KOPT-K1 (cell line): ENCODE data around the gene ABCB8.
A peak's percentile ranks its signal among the peaks of the same experiment; 100 is the strongest.
"Not testable (repeated sequence)": the region's sequence is repeated elsewhere in the genome, so short reads cannot be mapped to it uniquely, and the experiment has no call there.

Experiments
- H3K27ac ChIP-seq: fragments of 200-600 bp; sonication (generic); 2 replicates; pipeline ENCODE4 v1.5.1; 2016; ENCODE audit warnings: antibody characterized with exemption, mild to moderate bottlenecking, low read depth, low read length; ENCODE audit not compliant: poor library complexity, severe bottlenecking
- H3K36me3 ChIP-seq: fragments of 200-600 bp; sonication (generic); 2 replicates; pipeline ENCODE4 v1.5.1; 2017; ENCODE audit warnings: antibody characterized with exemption, mild to moderate bottlenecking, low read length, moderate library complexity; ENCODE audit not compliant: insufficient read depth
- H3K9me3 ChIP-seq: fragments of 200-600 bp; sonication (generic); 2 replicates; pipeline ENCODE4 v1.5.1; 2017; ENCODE audit warnings: antibody characterized with exemption, low read length, mild to moderate bottlenecking; ENCODE audit not compliant: insufficient read depth, poor library complexity, severe bottlenecking

ABCB8 gene

GRCh38 chr7:151007469-151007898 lies 20.8 kb upstream of the ABCB8 start:
- Histone ChIP-seq H3K36me3 (no peaks in the 10 kb centered on the region), H3K27ac (peak overlapping the region; percentile 67), H3K9me3 (no peaks in the 10 kb centered on the region)

DNA sequence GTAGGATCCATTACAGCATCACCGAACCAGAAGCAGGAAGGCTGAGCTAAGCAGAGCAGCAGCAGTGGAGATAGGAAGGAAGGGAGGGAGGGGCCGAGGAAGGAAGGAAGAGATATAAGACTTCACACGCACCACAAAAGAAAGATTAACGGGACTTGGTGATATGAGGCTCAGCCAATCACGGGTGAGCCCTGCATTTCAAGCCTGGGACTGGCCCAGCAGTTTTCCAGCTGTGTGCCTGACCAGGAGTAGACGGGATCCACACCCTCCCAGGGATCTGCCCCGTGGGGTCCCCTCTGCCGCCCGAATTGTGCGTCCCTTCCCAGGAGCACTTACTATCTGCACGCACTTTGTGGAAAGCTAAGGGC lies 20.1 kb upstream of the ABCB8 start:
- no peaks in the 10 kb centered on the region for H3K36me3 ChIP-seq
- peak overlapping the region; percentile 67 for H3K27ac ChIP-seq
- no peaks in the 10 kb centered on the region for H3K9me3 ChIP-seq

DNA sequence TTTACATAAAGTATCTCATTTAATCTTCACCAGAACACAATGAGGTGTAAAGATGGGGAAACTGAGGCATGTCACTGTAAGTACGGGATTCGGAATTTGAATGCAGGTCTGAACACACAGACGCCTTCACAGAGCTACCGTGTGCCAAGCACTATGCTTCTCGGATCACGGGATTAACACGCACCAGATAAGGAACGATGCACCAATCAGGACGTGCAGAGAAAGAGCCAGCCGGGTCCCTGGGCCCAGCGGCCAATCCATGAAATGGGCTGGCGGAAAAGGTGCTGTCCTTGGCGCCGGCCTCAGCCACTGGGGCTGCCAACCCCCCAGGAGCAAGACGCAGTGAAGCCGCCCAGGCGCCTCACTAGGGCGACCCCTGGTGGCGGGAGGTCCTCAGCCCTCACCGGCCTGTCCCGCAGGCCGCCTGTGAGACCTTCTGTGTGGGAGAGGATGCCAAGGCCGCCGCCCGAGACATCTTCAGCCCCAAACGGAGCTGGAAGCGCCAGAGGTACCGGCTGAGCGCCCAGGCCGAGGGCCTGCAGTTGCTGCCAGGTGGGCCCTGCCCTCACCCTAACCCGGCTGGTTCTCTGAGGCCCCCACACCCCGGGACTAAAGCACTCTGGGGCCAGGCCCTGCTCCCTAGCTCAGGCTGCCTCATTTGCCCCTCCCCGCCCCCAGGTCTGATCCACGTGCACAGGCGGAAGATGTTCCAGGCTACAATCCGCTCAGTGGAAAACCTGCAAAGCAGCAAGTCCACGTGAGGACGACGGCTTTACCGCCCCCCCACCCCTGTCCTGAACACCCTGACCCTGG lies 19.5 kb upstream of the ABCB8 start:
- Histone ChIP-seq H3K9me3 (no peaks in the 10 kb centered on the region), H3K27ac (peak overlapping the region; percentile 67), H3K36me3 (no peaks in the 10 kb centered on the region)

DNA sequence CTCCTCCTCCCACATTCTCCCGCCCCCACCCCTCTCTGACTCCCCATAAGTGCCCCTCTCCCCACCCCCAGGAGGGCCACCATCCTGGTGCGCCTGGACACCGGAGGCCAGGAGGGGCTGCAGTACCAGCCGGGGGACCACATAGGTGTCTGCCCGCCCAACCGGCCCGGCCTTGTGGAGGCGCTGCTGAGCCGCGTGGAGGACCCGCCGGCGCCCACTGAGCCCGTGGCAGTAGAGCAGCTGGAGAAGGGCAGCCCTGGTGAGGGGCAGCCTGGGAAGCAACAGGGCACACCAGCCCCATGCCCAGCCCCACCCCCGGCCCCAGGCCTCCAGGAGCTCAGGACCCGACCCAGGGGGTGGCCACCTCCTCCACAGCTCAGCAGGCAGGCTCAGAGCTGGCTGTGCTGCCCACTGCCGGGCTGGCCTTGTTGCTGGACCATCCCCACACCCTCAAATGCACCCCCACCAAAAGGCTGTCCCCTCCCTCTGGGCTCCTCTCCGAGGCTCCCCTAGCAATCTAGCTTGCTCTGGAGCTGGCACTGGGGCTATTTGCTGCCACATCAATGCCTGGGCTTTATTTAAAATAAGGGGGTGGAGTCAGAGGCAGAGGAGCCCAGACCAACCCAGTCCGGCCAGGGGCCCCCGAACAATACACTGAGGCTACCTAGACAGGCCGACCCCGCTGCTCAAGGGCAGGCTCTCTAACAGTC lies 18.8 kb upstream of the ABCB8 start:
- no peaks in the 10 kb centered on the region for H3K36me3 ChIP-seq
- peak overlapping the region; percentile 67 for H3K27ac ChIP-seq
- no peaks in the 10 kb centered on the region for H3K9me3 ChIP-seq

- Histone ChIP-seq H3K9me3 (no peaks in the 10 kb centered on the region), H3K36me3 (no peaks in the 10 kb centered on the region), H3K27ac (no peak overlapping the region)
These were observed 18.3 kb upstream of the ABCB8 start for GRCh38 chr7:151010037-151010306.

GRCh38 chr7:151010307-151011096 lies 17.7 kb upstream of the ABCB8 start:
- no peaks in the 10 kb centered on the region for H3K36me3 ChIP-seq
- no peak overlapping the region for H3K27ac ChIP-seq
- H3K9me3 ChIP-seq: no peaks in the 10 kb centered on the region

DNA sequence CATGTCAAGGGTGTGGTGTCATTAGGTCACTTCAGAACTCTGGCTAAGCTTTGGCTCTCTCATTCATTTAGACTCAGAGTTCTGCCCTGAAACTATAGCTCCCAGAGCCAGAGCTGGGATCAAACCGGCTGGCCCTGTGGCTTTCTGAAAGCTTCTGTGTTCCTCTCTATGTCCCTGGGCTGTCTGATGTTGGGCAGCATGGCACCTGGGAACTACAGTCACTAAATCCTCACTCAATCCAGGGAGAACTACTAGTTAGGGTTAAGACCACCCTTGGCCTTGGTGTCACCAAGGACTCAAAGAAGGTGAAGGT lies 17.2 kb upstream of the ABCB8 start:
- H3K36me3 ChIP-seq: no peaks in the 10 kb centered on the region
- H3K9me3 ChIP-seq: no peaks in the 10 kb centered on the region
- no peak overlapping the region for H3K27ac ChIP-seq

DNA sequence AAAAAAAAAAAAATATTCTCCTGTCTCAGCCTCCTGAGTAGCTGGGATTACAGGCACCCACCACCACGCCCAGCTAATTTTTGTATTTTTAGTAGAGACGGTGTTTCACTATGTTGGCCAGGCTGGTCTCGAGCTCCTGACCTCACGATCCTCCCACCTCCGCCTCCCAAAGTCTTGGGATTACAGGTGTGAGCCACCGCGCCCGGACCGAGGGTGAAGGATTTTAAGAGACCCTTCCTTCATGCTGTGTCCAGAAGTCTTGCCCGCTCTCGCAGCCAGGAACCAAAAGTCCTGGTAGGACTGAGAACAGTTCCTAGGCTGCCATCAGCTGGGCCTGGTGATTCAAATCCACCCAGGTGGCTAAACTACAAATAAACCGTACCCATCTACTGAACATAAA lies 16.6 kb upstream of the ABCB8 start:
- not testable (repeated sequence) for H3K36me3 ChIP-seq, H3K9me3 ChIP-seq, H3K27ac ChIP-seq

DNA sequence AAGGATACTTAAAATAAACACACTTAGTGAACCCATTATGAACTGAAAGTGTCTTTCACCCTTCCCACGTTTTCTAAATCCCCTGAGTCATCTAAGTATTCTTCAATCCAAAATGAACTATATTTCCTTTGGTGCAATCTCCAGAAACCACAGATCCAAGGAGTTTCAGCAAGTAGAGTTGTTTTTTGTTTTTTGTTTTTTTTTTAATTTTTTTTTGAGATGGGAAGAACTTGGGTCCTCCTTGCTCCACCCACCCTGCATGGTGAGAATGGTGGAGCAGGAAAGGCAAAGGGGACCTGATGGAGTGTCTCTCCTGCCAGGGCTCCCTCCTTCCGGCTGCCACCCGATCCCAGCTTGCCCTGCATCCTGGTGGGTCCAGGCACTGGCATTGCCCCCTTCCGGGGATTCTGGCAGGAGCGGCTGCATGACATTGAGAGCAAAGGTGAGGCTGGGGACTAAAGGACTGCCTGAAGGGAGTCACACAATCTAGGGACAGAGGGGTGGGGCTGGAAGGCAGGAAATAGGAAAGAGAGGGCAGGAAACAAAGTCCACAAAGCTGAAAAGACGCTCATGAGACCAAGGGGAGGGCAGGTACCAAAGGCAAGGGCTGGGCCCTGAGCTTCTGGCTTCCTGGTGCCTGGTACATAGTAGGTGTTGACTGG lies 16.1 kb upstream of the ABCB8 start:
- Histone ChIP-seq H3K27ac (no peak overlapping the region), H3K36me3 (no peaks in the 10 kb centered on the region), H3K9me3 (no peaks in the 10 kb centered on the region)

DNA sequence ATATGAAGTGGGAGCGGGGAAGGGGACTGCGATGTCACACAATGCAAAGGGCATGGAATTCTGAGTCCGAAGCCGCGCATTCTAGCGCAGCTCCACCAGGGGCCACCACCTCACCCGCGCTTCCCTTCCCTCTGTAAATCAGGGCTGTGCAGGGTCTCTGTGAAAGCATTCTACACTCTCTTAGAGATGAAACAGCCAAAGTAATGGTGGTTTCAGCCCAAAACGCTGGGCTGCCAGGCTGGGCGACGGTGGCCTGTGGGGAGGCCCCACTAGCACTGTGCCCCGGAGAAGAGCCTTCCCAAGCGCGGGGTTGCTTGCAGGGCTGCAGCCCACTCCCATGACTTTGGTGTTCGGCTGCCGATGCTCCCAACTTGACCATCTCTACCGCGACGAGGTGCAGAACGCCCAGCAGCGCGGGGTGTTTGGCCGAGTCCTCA lies 15.3 kb upstream of the ABCB8 start:
- no peaks in the 10 kb centered on the region for H3K36me3 ChIP-seq
- H3K9me3 ChIP-seq: no peaks in the 10 kb centered on the region
- no peak overlapping the region for H3K27ac ChIP-seq

- Histone ChIP-seq H3K9me3 (no peaks in the 10 kb centered on the region), H3K27ac (no peak overlapping the region), H3K36me3 (no peaks in the 10 kb centered on the region)
These were observed 14.9 kb upstream of the ABCB8 start for GRCh38 chr7:151013356-151013732.

GRCh38 chr7:151013733-151014497 lies 14.3 kb upstream of the ABCB8 start:
- Histone ChIP-seq H3K9me3 (no peaks in the 10 kb centered on the region), H3K36me3 (no peaks in the 10 kb centered on the region), H3K27ac (no peak overlapping the region)

DNA sequence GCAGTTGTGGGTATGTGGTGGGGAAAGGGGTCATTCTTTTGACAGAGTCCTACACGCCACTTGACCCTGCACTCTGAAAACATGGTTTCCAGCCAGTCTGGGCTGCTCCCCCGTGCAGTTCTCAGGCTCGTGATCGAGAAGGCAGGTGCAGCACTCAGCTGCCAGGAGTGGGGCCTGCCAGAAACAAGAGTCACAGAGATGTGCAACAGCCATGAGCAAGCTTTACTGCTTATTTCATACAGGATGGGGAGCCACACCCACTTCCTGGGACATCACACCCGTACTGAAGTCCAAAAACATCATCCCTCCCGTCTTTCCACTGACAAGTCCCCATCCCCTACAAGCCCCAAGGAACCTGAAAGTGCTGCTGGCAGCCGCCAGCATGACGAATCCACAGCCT lies 13.3 kb upstream of the ABCB8 start:
- Histone ChIP-seq H3K27ac (no peak overlapping the region), H3K36me3 (no peaks in the 10 kb centered on the region), H3K9me3 (no peaks in the 10 kb centered on the region)

- Histone ChIP-seq H3K9me3 (no peaks in the 10 kb centered on the region), H3K36me3 (no peaks in the 10 kb centered on the region), H3K27ac (no peak overlapping the region)
These were observed 12.3 kb upstream of the ABCB8 start for GRCh38 chr7:151015967-151016366.

GRCh38 chr7:151016505-151016904 lies 11.7 kb upstream of the ABCB8 start:
- Histone ChIP-seq H3K36me3 (no peaks in the 10 kb centered on the region), H3K9me3 (no peaks in the 10 kb centered on the region), H3K27ac (no peak overlapping the region)
